Smooth muscle cell (in vitro differentiated cells): Measurements from ENCODE around the gene HSPB8. TPM values are rescaled to one million over a fixed set of nuclear protein-coding genes. Genes with fewer than 3 reads are reported as not detected.

Source experiments
- DNase-seq: peaks from one replicate; lab custom pipeline; 2025; ENCODE audit not compliant: unreplicated experiment; lab: John Stamatoyannopoulos, UW
- H2AFZ ChIP-seq: fragments of 200-600 bp; sonication (generic); 2 replicates; pipeline ENCODE4 v1.6.0; 2016; ENCODE audit warnings: antibody characterized with exemption, low read depth, mild to moderate bottlenecking
- H3F3A ChIP-seq: fragments of 200-600 bp; sonication (generic); 2 replicates; pipeline ENCODE4 v1.6.0; 2017; ENCODE audit warnings: antibody characterized with exemption, low read depth
- H3K27ac ChIP-seq: fragments of 200-600 bp; sonication (generic); 2 replicates; pipeline ENCODE4 v1.5.1; 2016; ENCODE audit warnings: low read depth, mild to moderate bottlenecking
- H3K27me3 ChIP-seq: fragments of 200-600 bp; sonication (generic); 2 replicates; pipeline ENCODE4 v1.6.1; 2016; ENCODE audit warnings: low read depth, mild to moderate bottlenecking
- H3K36me3 ChIP-seq: fragments of 200-600 bp; sonication (generic); 2 replicates; pipeline ENCODE4 v1.5.1; 2016; ENCODE audit warnings: low read depth
- H3K4me1 ChIP-seq: fragments of 200-600 bp; sonication (generic); 2 replicates; pipeline ENCODE4 v1.5.1; 2016; ENCODE audit warnings: low read depth
- H3K4me2 ChIP-seq: fragments of 200-600 bp; sonication (generic); 2 replicates; pipeline ENCODE4 v1.6.0; 2016; ENCODE audit warnings: mild to moderate bottlenecking
- H3K4me3 ChIP-seq: fragments of 200-600 bp; sonication (generic); 2 replicates; pipeline ENCODE4 v1.5.1; 2016; ENCODE audit warnings: mild to moderate bottlenecking
- H3K79me2 ChIP-seq: fragments of 200-600 bp; sonication (generic); 2 replicates; pipeline ENCODE4 v1.6.0; 2016; ENCODE audit warnings: low read depth, mild to moderate bottlenecking
- H3K9ac ChIP-seq: fragments of 200-600 bp; sonication (generic); 2 replicates; pipeline ENCODE4 v1.6.0; 2016; ENCODE audit warnings: low read depth
- H3K9me3 ChIP-seq: fragments of 200-600 bp; sonication (generic); replicated peaks from 2 replicates; pipeline ENCODE4 v1.5.1; 2016; ENCODE audit warnings: low read depth
- H4K20me1 ChIP-seq: fragments of 200-600 bp; sonication (generic); 2 replicates; pipeline ENCODE4 v1.6.0; 2016; ENCODE audit warnings: low read depth
- WGBS: methylation state at CpG from one replicate; pipeline ENCODE4 v1.1.7; 2016; ENCODE audit warnings: low lambda C conversion rate; 5-methylcytosine and 5-hydroxymethylcytosine counted together
- polyA plus RNA-seq: library from polyadenylated mRNA; unstranded; fragments of >200 nt; fragmentation: Nextera tagmentation; extraction: Ambion mirVana; gene quantifications from 2 replicates; pipeline ENCODE4 v1.2.1, GENCODE V29; 2016
- total RNA-seq: library from RNA; depleted of rRNA; stranded (reverse); fragments of >200 nt; gene quantifications from 2 replicates; pipeline ENCODE4 v1.2.3, GENCODE V29; 2014
- TF ChIP-seq, protein P1 (sequence below): fragments of 200-600 bp; sonication (generic); IDR thresholded peaks from 2 replicates; pipeline ENCODE4 v1.5.1; 2017; ENCODE audit warnings: borderline replicate concordance, mild to moderate bottlenecking, antibody characterized with exemption; ENCODE audit not compliant: insufficient read depth, poor library complexity, severe bottlenecking

HSPB8 gene
- total and polyA plus RNA-seq, 2 experiments from 2014 or later: 38.4 to 103 TPM

DNA sequence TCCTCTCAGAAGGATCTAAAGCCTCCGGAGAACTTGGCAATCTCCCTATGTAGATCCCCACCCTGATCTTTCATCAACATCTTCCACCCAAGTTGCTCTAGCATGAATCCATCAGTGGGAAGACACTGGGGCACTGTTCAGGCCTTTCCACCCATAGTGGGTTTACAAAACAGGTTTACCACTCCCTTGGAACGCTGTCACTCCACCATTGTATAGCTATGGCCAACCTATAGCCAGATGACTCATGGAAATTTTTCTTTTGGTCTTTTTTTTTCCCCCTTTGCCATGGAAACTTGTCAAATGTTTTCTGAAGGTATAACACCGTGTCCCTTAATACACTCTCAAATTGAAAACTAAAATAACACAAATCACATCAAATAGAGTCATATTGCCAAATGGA is 10.8 kb upstream of the HSPB8 start:
- Histone ChIP-seq H3K4me3 (no peak overlapping the region), H3F3A (no peaks in the 10 kb centered on the region), H3K9ac (peak overlapping the region; percentile 69), H3K4me1 (no peaks in the 10 kb centered on the region), H3K79me2 (no peaks in the 10 kb centered on the region), H3K4me2 (no peak overlapping the region), H2AFZ (no peak overlapping the region), H4K20me1 (no peaks in the 10 kb centered on the region), H3K9me3 (no peaks in the 10 kb centered on the region), H3K27ac (peak overlapping the region; percentile 92), H3K27me3 (no peaks in the 10 kb centered on the region), H3K36me3 (no peaks in the 10 kb centered on the region)
- no peak for DNase-seq
- TF ChIP-seq, protein P1, sequence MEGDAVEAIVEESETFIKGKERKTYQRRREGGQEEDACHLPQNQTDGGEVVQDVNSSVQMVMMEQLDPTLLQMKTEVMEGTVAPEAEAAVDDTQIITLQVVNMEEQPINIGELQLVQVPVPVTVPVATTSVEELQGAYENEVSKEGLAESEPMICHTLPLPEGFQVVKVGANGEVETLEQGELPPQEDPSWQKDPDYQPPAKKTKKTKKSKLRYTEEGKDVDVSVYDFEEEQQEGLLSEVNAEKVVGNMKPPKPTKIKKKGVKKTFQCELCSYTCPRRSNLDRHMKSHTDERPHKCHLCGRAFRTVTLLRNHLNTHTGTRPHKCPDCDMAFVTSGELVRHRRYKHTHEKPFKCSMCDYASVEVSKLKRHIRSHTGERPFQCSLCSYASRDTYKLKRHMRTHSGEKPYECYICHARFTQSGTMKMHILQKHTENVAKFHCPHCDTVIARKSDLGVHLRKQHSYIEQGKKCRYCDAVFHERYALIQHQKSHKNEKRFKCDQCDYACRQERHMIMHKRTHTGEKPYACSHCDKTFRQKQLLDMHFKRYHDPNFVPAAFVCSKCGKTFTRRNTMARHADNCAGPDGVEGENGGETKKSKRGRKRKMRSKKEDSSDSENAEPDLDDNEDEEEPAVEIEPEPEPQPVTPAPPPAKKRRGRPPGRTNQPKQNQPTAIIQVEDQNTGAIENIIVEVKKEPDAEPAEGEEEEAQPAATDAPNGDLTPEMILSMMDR: no peak
- WGBS: 77% methylated on average over 3 of the region's 3 CpGs

GRCh38 chr12:119168721-119169120 is 10.0 kb upstream of the HSPB8 start:
- peak overlapping the region; percentile 13 for H3K4me2 ChIP-seq
- no peak overlapping the region for H3K4me3 ChIP-seq
- no peak for DNase-seq
- H3F3A ChIP-seq: no peaks in the 10 kb centered on the region
- H3K9ac ChIP-seq: peak overlapping the region; percentile 69
- no peaks in the 10 kb centered on the region for H3K36me3 ChIP-seq
- H3K4me1 ChIP-seq: no peaks in the 10 kb centered on the region
- H3K79me2 ChIP-seq: no peaks in the 10 kb centered on the region
- H3K27me3 ChIP-seq: no peaks in the 10 kb centered on the region
- TF ChIP-seq, protein P1: no peak
- H3K27ac ChIP-seq: peak overlapping the region; percentile 92
- no peaks in the 10 kb centered on the region for H4K20me1 ChIP-seq
- 73% methylated on average over 3 of the region's 3 CpGs for WGBS
- no peak overlapping the region for H2AFZ ChIP-seq
- no peaks in the 10 kb centered on the region for H3K9me3 ChIP-seq

DNA sequence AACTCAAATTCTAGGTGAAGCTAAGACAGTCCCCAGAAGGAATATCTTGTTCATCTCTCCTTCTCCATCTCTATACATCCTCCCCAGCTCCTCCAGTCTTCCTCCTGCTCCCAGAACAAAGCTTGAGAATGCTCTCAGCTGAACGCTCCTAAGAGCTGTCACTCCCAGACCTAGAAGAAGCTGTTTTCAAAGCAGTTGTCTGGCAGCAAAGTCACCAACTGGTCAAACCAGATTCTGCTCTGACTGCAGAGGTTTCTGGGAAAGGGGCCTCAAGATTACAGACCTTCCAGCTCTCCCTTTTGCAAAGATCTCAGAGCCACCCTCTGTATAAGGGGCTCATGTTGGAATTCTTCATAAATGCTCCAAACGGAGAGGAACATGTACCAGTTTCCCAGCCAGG is 9.6 kb upstream of the HSPB8 start:
- Histone ChIP-seq H3K27me3 (no peaks in the 10 kb centered on the region), H2AFZ (peak overlapping the region; percentile 4), H3K79me2 (no peaks in the 10 kb centered on the region), H3K9ac (peak overlapping the region; percentile 69), H3K4me1 (no peaks in the 10 kb centered on the region), H3K27ac (peak overlapping the region; percentile 92), H3K4me2 (peak overlapping the region; percentile 13), H3K36me3 (no peaks in the 10 kb centered on the region), H4K20me1 (no peaks in the 10 kb centered on the region), H3K9me3 (no peaks in the 10 kb centered on the region), H3K4me3 (no peak overlapping the region), H3F3A (no peaks in the 10 kb centered on the region)
- TF ChIP-seq, protein P1: no peak
- DNase-seq: no peak
- 63% methylated on average over 2 of the region's 2 CpGs for WGBS

DNA sequence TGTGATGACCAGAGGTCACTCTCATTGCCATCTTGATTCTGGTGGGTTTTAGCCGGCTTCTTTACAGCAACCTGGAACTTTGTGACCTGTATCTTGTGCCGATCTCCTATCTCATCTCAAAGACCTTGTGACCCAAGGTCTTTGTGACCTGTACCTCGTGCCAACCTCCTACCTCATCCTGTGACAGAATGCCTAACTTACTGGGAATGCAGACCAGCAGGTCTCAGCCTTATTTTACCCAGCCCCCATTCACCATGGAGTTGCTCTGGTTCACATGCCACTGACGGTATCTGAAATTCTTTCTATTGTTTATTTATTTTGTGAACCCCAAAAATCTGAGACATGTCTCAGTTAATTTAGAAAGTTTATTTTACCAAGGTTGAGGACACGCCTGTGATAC is 7.4 kb upstream of the HSPB8 start:
- no peaks in the 10 kb centered on the region for H3K27me3 ChIP-seq
- H3K4me3 ChIP-seq: no peak overlapping the region
- H3K9ac ChIP-seq: no peak overlapping the region
- H3K9me3 ChIP-seq: no peaks in the 10 kb centered on the region
- no peaks in the 10 kb centered on the region for H3F3A ChIP-seq
- no peaks in the 10 kb centered on the region for H3K36me3 ChIP-seq
- H2AFZ ChIP-seq: no peak overlapping the region
- no peaks in the 10 kb centered on the region for H3K4me1 ChIP-seq
- DNase-seq: no peak
- no peaks in the 10 kb centered on the region for H3K79me2 ChIP-seq
- H4K20me1 ChIP-seq: no peaks in the 10 kb centered on the region
- H3K27ac ChIP-seq: no peak overlapping the region
- 80% methylated on average over 5 of the region's 5 CpGs for WGBS
- TF ChIP-seq, protein P1: no peak
- H3K4me2 ChIP-seq: no peak overlapping the region
